DMS153 treated with DMSO at 0.1 percent for 48 hours (cell line): Measurements from ENCODE around the gene SLC22A1.

Experiments used
- DNase-seq: peaks from one replicate; lab custom pipeline; 2025; ENCODE audit not compliant: unreplicated experiment; lab: John Stamatoyannopoulos, UW

Gene SLC22A1

GRCh38 chr6:160207618-160208017, 86.0 kb downstream of the SLC22A1 start:
- no peak for DNase-seq
